Fibroblast of lung (primary cell): ENCODE data around the gene EEFSEC.

ENCODE experiments used
- CTCF ChIP-seq, 2 donors: IDR thresholded peaks in 1 of 2; conservative IDR thresholded peaks in 1 of 2; 1 replicate in 1 of 2; 2 replicates in 1 of 2; pipeline ENCODE4 v1.5.1; 2011 to 2012; ENCODE audit warnings: low read length in 2 of 2, control low read depth in 1 of 2, inconsistent platforms in 1 of 2, low read depth in 1 of 2, mild to moderate bottlenecking in 1 of 2
- EZH2 ChIP-seq: IDR thresholded peaks from 2 replicates; pipeline ENCODE4 v1.5.1; 2012; ENCODE audit warnings: low read length, control low read depth, mild to moderate bottlenecking; ENCODE audit errors: missing control alignments

- TF ChIP-seq CTCF (conservative IDR thresholded peaks at IDR 0.05 in 1 of 2, IDR thresholded peaks at IDR 0.05 in 1 of 2; ENCODE audit: low read depth in 1 of 2, low read length in 2 of 2) (no peak), EZH2 (no peak)
These were observed 109.2 kb downstream of the EEFSEC start for GRCh38 chr3:128262457-128262856.
